Transverse colon (tissue), 4 donors: ENCODE results near the gene LPAR1. TPM values are rescaled to one million over a fixed set of nuclear protein-coding genes. Genes with fewer than 3 reads are reported as not detected.

Source experiments
- DNase-seq: peaks from one replicate; pipeline ENCODE4 v3.0.0-alpha.2; 2019
- H3K27ac ChIP-seq, 4 donors: fragments of 200-600 bp; sonication (generic); 2 replicates each; pipeline ENCODE4 v1.5.1; 2016 to 2018; ENCODE audit warnings: inconsistent platforms in 4 of 4
- H3K27me3 ChIP-seq: fragments of 200-600 bp; sonication (generic); 2 replicates; pipeline ENCODE4 v1.5.1; 2017; ENCODE audit warnings: inconsistent platforms
- H3K36me3 ChIP-seq, 4 donors: fragments of 200-600 bp; sonication (generic); 2 replicates each; pipeline ENCODE4 v1.5.1; 2017 to 2019; ENCODE audit warnings: inconsistent platforms in 4 of 4
- H3K4me1 ChIP-seq, 4 donors: fragments of 200-600 bp; sonication (generic); 2 replicates each; pipeline ENCODE4 v1.5.1; 2017 to 2020; ENCODE audit warnings: inconsistent platforms in 4 of 4
- H3K4me3 ChIP-seq, 4 donors: fragments of 200-600 bp; sonication (generic); 1 replicate in 1 of 4; 2 replicates in 3 of 4; pipeline versions ENCODE4 v1.5.1 to v1.6.1; 2017 to 2019; ENCODE audit warnings: inconsistent platforms in 4 of 4
- H3K9me3 ChIP-seq, 2 donors: fragments of 200-600 bp; sonication (generic); 2 replicates each; pipeline ENCODE4 v1.5.1; 2017 to 2019; ENCODE audit warnings: inconsistent platforms in 2 of 2
- EP300 ChIP-seq: sonication (generic); formaldehyde crosslinking; IDR thresholded peaks from one replicate; pipeline ENCODE4 v1.6.1; 2017; ENCODE audit warnings: antibody characterized with exemption, low read depth
- POLR2A ChIP-seq: fragments of 450-650 bp; IDR thresholded peaks from one replicate; pipeline ENCODE4 v1.6.1; 2016; ENCODE audit warnings: antibody characterized with exemption, mild to moderate bottlenecking, moderate library complexity
- POLR2AphosphoS5 ChIP-seq, 3 donors: sonication (generic); formaldehyde crosslinking; IDR thresholded peaks; one replicate each; pipeline ENCODE4 v1.6.1; 2016; ENCODE audit warnings: antibody characterized with exemption in 3 of 3
- WGBS, 2 donors: methylation state at CpG; one replicate each; pipeline ENCODE4 v1.1.5; 2018; ENCODE audit warnings: low coverage in 1 of 2; 5-methylcytosine and 5-hydroxymethylcytosine counted together
- in situ Hi-C, 4 donors: fragments of 200-750 bp; cut with MboI; loops; one replicate each; pipeline versions ENCODE4 v1.15.0 to v1.15.1; 2017; ENCODE audit warnings: low sequenced_read_pairs in 3 of 4, low pct_ligation_motif_present in 1 of 4, low pct_unique_long_range_greater_than_20kb in 1 of 4
- intact Hi-C: fragments of 100-400 bp; cut with DNase I; formaldehyde crosslinking; loops from one replicate; pipeline ENCODE4 v1.15.1; 2023; ENCODE audit warnings: low total_unique reads
- total RNA-seq, 4 donors: library from RNA; depleted of rRNA; stranded (reverse); fragments of >200 nt; gene quantifications; one replicate each; pipeline ENCODE4 v1.1.0, GENCODE V29; 2016
- TF ChIP-seq, protein P1 (sequence below), 5 experiments: fragments of 200-600 bp in 3 of 5; fragments of 450-650 bp in 2 of 5; sonication (generic) in 3 of 5; IDR thresholded peaks; 1 replicate in 2 of 5; 2 replicates in 3 of 5; pipeline ENCODE4 v1.5.1; 2016 to 2017; ENCODE audit warnings: antibody characterized with exemption in 5 of 5, inconsistent platforms in 3 of 5, mild to moderate bottlenecking in 2 of 5, moderate library complexity in 1 of 5

LPAR1 gene
- total RNA-seq, 4 donors from 2014 or later = 27.1 to 34.4 (median 28.7) TPM

DNA sequence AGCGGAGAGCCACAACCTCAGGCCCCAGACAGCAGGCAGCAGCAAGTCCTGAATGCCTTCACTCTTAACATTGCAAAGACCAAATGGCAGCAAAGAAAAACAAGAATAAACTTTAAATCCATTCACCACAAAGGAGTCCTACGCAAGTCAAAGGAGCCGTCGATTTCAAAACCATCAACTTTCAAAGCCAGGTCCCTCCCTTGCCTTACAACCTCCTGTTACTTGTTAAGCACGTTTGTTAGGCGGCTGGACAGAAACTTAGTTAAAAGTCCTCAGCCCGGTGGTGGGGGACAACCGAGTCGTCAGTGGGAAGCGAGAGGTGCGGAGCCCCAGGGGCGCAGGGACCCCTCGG lies 938 bp downstream of the LPAR1 start:
- Histone ChIP-seq H3K4me1 (peaks cover 0 to 30% (median 9%) of the 10 kb centered on the region in 4 donors), H3K4me3 (peak overlapping the region; percentile 68 to 84 (median 71)), H3K9me3 (no peaks in the 10 kb centered on the region), H3K27me3 (peaks cover 9% of the 10 kb centered on the region), H3K36me3 (no peaks in the 10 kb centered on the region), H3K27ac (peak overlapping the region; percentile 86 to 95 (median 94))
- 4 to 63% methylated on average over 1 to 13 of the region's 13 CpGs for WGBS, 2 donors
- in situ Hi-C loops (loop anchor here in 1 of 4 donors (25.0 kb wide), 1 partner anchor 250 kb away; no protein-coding TSS in a partner anchor), intact Hi-C loops (no loop called here)
- TF ChIP-seq EP300 = no peak
- no peak for TF ChIP-seq POLR2A
- no peak for TF ChIP-seq POLR2AphosphoS5 (IDR thresholded peaks at IDR 0.05)
- TF ChIP-seq, protein P1, sequence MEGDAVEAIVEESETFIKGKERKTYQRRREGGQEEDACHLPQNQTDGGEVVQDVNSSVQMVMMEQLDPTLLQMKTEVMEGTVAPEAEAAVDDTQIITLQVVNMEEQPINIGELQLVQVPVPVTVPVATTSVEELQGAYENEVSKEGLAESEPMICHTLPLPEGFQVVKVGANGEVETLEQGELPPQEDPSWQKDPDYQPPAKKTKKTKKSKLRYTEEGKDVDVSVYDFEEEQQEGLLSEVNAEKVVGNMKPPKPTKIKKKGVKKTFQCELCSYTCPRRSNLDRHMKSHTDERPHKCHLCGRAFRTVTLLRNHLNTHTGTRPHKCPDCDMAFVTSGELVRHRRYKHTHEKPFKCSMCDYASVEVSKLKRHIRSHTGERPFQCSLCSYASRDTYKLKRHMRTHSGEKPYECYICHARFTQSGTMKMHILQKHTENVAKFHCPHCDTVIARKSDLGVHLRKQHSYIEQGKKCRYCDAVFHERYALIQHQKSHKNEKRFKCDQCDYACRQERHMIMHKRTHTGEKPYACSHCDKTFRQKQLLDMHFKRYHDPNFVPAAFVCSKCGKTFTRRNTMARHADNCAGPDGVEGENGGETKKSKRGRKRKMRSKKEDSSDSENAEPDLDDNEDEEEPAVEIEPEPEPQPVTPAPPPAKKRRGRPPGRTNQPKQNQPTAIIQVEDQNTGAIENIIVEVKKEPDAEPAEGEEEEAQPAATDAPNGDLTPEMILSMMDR (IDR thresholded peaks at IDR 0.05) = no peak
- no peak for DNase-seq

DNA sequence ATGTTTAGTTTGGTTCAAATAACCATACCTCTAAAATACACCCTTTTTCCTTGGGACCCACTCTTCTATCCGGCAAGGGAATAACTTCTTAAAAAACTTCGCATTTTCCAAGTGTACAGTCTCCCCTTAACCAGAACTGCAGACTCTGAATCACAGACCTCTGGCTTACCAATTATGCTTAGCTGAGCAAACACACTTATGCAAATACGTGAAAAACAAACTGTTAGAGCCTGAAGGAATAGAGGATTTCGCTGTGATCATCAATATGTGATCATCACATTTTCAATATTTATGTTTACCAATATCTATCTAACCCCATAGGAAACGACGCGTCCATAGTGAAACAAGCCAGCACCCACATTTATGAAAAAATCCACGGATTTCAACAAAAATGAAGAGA lies 1.3 kb downstream of the LPAR1 start:
- in situ Hi-C loops = loop anchor here in 1 of 4 donors (25.0 kb wide), 1 partner anchor 250 kb away; no protein-coding TSS in a partner anchor
- Histone ChIP-seq H3K36me3 (no peaks in the 10 kb centered on the region), H3K4me1 (peaks cover 0 to 30% (median 9%) of the 10 kb centered on the region in 4 donors), H3K27me3 (peaks cover 9% of the 10 kb centered on the region), H3K4me3 (peak overlapping the region; percentile 68 to 84 (median 71)), H3K27ac (peak overlapping the region; percentile 86 to 95 (median 94)), H3K9me3 (no peaks in the 10 kb centered on the region)
- TF ChIP-seq POLR2A (no peak), POLR2AphosphoS5 (IDR thresholded peaks at IDR 0.05) (no peak), EP300 (no peak)
- TF ChIP-seq, protein P1 (IDR thresholded peaks at IDR 0.05) = no peak
- intact Hi-C loops = no loop called here
- WGBS, 2 donors = 19 to 23% methylated on average over 8 of the region's 8 CpGs
- no peak for DNase-seq

DNA sequence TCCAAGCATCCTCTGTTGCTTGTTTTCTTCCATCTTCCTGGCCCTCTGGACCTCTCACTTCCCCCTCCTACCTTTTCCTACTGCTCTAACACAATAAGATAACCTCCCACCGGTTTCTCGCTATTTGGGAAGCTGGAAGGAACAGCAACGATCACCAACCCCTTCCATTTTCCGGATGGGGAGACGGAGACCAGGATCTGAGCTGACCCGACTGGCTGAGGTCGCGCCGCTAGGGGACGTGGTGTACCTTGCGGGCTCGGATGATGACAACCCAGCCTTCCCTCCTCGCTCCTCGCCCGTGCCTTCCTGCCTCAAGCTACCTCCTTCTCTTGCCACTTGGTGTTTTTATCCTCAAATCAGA lies 1.9 kb downstream of the LPAR1 start:
- Histone ChIP-seq H3K36me3 (no peaks in the 10 kb centered on the region), H3K4me3 (peak overlapping the region in 3 of 4 donors; percentile 68 to 84 (median 73)), H3K9me3 (no peaks in the 10 kb centered on the region), H3K27ac (peak overlapping the region; percentile 86 to 95 (median 94)), H3K4me1 (peaks cover 0 to 30% (median 9%) of the 10 kb centered on the region in 4 donors), H3K27me3 (peaks cover 9% of the 10 kb centered on the region)
- DNase-seq = peak; percentile 76
- 21% methylated on average over 15 of the region's 15 CpGs; no CpG with 5 or more reads in 1 of the 2 donors for WGBS, 2 donors
- in situ Hi-C loops (loop anchor here in 1 of 4 donors (25.0 kb wide), 1 partner anchor 251 kb away; no protein-coding TSS in a partner anchor), intact Hi-C loops (no loop called here)
- TF ChIP-seq, protein P1 (IDR thresholded peaks at IDR 0.05) = peak; percentile 56 to 78 (median 61)
- peak; percentile 15 for TF ChIP-seq POLR2A
- peak in 1 of 3 donors; percentile 47 for TF ChIP-seq POLR2AphosphoS5 (IDR thresholded peaks at IDR 0.05)
- TF ChIP-seq EP300 = no peak

DNA sequence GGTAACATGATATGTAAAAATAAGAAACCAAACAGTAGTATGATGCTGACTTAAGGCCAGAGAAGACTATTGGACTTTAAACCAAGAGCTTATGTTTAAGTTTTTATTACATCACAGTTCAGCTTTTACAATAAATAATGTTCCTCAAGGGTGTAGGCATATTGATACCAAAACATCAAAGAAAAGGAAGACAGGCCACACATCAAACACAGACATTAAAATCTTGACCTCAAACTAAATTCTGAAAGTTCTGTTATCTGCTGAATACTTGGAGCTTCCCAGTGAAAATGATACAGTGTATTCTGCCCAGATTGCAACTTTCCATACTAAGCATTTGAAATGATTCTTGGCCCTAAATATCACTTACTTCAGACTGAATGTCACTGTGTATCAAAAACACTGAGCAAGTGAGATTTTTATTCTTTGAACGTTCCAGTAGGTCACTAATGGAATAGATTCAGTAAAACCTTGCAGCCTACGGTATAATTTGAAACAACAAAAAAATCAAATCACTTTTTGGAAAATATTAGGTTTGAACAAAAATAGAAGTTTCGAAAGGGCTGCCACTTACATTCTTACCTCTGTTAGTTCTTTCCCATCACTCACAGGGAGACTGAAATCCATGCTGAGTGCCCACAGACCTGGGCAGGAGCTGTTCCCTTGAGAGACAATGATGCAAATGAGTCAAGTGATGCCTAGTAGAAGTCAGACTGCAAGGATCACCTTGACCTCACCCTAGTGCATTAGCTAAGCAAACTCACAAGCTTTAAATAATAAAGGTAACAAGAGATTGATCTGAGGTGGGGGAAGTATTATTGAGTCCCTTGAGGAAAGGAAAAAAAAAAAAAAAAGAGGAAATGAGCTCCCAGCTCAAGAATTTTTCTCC lies 2.5 kb downstream of the LPAR1 start:
- peaks cover 9% of the 10 kb centered on the region for H3K27me3 ChIP-seq
- H3K9me3 ChIP-seq = no peaks in the 10 kb centered on the region
- no peak for TF ChIP-seq EP300
- TF ChIP-seq, protein P1 (IDR thresholded peaks at IDR 0.05) = no peak
- no peak for TF ChIP-seq POLR2A
- in situ Hi-C loops (loop anchor here in 1 of 4 donors (25.0 kb wide), 1 partner anchor 252 kb away; no protein-coding TSS in a partner anchor), intact Hi-C loops (no loop called here)
- H3K36me3 ChIP-seq = no peaks in the 10 kb centered on the region
- H3K27ac ChIP-seq = peak overlapping the region; percentile 86 to 95 (median 94)
- WGBS, 2 donors = 53 to 67% methylated on average over 3 of the region's 3 CpGs
- H3K4me3 ChIP-seq = peak overlapping the region in 3 of 4 donors; percentile 68 to 84 (median 73)
- peaks cover 0 to 30% (median 9%) of the 10 kb centered on the region in 4 donors for H3K4me1 ChIP-seq
- no peak for DNase-seq
